Keratinocyte (primary cell): ENCODE data around the gene ZNF426.

Experiments
- EZH2 ChIP-seq: IDR thresholded peaks from one replicate; pipeline ENCODE4 v1.6.1; 2012; ENCODE audit warnings: inconsistent platforms, mild to moderate bottlenecking, low read length, moderate library complexity
- TF ChIP-seq, protein P1 (sequence below), 3 experiments: IDR thresholded peaks in 1 of 3; conservative IDR thresholded peaks in 1 of 3; optimal IDR thresholded peaks in 1 of 3; 2 replicates in 2 of 3; 3 replicates in 1 of 3; pipeline versions ENCODE3 to v1.5.1; 2011; ENCODE audit warnings: low read length in 3 of 3, mild to moderate bottlenecking in 3 of 3, moderate library complexity in 2 of 3, control low read depth in 1 of 3, inconsistent platforms in 1 of 3; ENCODE audit not compliant: insufficient read depth in 2 of 3; ENCODE audit errors: extremely low read depth in 1 of 3

DNA sequence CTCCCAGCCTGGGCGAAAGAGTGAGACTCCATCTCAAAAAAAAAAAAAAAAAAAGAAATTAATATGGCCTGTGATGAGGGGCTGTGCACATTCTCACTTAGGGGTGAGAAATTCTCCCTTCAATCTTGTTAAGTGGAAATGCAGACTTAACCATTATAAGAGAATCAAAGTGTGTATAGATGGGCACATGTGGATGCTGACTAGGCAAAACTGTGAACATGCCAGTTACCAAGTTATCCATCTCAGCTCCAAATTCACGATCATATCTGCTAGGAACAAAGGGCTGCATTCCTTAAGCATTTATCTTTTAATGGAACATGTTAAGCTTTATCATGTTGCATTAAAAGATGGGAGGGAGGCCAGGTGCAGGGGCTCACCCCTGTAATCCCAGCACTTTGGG, 44.3 kb downstream of the ZNF426 start:
- TF ChIP-seq EZH2 = no peak
- TF ChIP-seq, protein P1, sequence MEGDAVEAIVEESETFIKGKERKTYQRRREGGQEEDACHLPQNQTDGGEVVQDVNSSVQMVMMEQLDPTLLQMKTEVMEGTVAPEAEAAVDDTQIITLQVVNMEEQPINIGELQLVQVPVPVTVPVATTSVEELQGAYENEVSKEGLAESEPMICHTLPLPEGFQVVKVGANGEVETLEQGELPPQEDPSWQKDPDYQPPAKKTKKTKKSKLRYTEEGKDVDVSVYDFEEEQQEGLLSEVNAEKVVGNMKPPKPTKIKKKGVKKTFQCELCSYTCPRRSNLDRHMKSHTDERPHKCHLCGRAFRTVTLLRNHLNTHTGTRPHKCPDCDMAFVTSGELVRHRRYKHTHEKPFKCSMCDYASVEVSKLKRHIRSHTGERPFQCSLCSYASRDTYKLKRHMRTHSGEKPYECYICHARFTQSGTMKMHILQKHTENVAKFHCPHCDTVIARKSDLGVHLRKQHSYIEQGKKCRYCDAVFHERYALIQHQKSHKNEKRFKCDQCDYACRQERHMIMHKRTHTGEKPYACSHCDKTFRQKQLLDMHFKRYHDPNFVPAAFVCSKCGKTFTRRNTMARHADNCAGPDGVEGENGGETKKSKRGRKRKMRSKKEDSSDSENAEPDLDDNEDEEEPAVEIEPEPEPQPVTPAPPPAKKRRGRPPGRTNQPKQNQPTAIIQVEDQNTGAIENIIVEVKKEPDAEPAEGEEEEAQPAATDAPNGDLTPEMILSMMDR (optimal IDR thresholded peaks at IDR 0.05 in 1 of 3, IDR thresholded peaks at IDR 0.05 in 1 of 3, conservative IDR thresholded peaks at IDR 0.05 in 1 of 3; ENCODE audit: extremely low read depth in 1 of 3, insufficient read depth in 2 of 3, low read length in 3 of 3) = no peak
